ENCODE results near the gene DDIAS.
A peak's percentile ranks its signal among the peaks of the same experiment; 100 is the strongest.

DDIAS gene

DNA sequence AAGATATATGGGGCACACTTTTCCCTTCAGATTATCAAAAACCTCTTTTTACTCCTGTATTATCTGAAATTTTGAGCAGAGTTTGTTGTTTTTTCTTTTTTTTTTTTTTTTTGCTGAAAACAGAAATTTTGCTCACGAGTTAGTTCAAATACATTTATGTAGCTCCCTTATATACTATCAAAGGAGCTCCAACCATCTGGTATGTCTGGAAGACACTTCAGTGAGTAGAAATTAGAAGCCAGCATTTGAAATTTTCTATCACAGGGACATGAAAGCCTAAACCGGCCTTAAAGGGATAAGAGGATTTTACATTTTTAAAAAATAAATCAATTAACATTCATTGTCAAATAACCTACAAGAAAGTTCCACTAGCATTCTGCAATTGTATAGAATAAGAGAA, 73.3 kb downstream of the DDIAS start:
- no peak for DNase-seq

DNA sequence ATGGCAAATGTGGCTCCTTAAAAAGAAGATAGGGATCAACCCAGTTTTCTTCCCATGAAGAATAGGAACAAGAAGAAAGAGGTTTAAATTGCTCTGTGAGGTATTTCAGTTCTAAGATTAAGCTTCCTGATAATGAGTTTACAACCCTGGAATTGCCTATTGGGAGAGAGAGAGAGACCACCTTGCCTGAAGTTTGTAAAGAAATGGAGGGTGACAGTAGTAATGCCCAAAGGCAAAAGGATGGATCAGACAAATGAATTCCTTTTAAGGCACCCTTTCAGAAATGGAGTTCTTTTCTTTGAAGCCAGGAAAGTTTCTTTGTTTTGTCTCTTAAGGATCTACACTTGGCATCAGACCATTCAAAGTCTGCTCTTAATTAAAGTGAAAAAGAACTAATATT, 74.3 kb downstream of the DDIAS start:
- DNase-seq, result no peak

DNA sequence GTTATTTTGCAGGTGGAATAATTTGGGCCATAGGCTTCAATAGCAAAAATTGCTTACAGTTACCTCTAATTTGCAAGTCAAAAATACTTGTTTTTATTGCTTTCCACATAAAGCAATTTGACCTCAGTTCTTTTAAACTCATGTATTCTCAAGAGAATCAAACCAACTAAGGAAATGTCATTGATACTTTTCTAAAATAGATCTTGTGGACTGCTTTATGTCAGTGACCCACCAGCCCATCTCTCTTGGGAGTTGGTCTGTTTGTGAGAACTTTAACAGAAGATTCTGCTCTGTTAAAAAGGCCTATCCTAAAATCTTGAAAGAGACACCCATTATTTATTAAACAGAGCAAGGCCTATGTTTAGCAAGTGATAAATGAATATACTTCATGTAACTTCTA, 75.2 kb downstream of the DDIAS start:
- no peak for DNase-seq

DNA sequence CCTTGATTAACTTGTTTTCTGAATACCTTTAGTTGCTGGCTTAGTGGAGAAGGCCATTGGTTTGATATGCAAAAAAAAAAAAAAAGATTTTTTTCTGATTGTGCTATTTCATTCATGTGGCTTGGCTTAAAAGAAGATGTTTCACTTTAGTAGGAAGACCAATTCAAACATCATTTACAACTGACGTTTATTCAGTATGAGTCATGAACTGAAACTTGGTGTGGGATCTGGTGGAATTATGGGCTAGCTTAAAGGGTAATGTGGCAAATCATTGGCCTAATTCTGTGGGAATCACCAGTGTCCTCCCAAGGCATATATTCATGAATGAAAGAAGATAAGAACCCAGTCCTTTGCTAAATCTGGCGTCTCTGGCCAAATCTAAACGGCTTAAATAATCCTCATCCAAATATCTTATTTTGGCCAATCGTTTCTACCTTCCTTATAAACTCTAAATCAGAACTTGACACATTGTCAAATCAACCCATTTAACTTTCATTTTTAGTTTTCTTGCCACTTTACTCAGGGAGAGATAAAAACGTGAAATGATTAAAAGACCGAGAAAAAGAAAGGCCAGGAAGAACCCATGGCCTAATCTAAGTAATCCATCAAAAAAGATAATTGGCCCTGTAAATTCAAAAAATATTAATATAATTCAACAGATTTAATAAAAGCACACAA, 77.0 kb downstream of the DDIAS start:
- peak; percentile 82 for DNase-seq

DNA sequence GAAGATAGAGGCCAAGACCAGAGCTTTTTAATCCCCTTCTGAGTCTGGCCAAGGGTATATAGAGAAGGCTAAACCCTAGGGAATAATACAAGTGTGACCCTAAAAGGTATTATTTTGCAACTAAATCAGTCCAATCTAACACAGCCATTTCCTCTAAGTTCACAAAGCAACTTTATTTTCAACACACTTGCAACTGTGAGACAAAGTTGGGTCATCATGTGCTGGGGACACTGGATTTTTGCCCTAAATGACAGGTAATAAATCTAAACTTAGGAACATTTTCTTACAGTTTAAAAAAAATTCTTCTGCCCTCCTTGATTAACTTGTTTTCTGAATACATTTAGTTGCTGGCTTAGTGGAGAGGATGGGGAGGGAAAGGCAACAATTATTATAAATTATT, 78.3 kb downstream of the DDIAS start:
- DNase-seq, result no peak

DNA sequence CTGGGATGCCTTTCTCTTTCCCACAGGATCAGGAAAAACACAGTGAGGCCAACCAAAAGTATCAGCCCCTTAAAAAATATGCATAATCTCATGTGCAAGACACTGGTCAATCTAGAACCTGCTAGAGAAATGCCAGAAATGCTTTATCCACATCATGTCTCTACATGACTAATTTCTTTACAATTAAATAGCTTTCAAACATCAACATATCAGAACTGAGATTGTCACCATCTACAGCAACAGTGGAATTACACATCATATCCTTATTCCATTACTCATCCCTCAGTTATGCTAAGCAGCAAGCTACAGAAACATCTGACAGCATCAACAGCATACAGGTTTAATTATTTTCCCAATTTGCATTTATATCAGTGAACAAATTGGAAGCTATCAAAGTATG, 78.8 kb downstream of the DDIAS start:
- peak; percentile 90 for DNase-seq

DNA sequence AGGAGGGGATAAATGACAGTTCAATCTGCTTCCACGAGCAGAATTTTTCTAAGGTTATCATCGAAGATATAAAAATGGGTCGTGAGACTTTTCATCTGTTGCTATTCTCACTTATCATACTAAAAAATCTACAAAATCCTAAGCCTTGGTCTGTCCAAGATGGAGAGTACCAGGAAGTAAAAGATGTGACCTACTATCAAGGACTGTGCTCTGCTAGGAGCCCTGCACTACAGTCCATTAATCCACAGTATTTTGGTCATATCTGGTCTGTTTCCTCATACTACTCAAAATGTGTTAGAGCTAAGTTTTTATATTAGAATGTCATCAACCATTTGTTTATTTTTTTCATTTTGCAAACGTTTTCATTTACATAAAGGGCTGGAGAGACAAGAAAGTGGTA, 79.4 kb downstream of the DDIAS start:
- no peak for DNase-seq

DNA sequence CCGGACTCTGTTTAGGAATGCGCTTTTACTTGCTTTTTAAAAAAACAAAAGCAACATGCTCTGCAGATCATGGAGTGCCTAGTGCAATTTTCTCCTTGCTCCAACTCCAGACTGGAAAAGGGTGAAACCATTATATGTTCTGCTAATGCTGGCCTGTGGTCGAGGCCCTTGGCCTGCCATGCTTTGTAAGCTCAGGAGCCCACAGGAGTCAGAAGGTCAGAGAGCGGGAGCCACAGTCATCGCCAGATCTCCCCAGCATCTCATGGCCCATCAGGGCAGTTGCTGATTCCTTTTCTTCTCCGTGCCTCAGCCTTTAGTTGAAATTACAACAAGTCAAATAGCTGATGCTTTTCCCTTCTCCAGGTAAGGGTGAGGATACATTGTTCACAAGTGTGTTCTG, 80.3 kb downstream of the DDIAS start:
- no peak for DNase-seq

All from HCEC 1CT (cell line).